Measurements from ENCODE around the gene PLEKHG4.

The PLEKHG4 gene

GRCh38 chr16:67264277-67264676 lies 15.1 kb upstream of the PLEKHG4 start:
- peak; percentile 33 for DNase-seq

GRCh38 chr16:67264866-67265265 lies 14.5 kb upstream of the PLEKHG4 start:
- no peak for DNase-seq

- DNase-seq: no peak
These were observed 13.5 kb upstream of the PLEKHG4 start for GRCh38 chr16:67265834-67266233.

GRCh38 chr16:67268136-67268579 lies 11.2 kb upstream of the PLEKHG4 start:
- DNase-seq: peak; percentile 99

GRCh38 chr16:67269766-67270165 lies 9.6 kb upstream of the PLEKHG4 start:
- DNase-seq: no peak

GRCh38 chr16:67270931-67271338 lies 8.4 kb upstream of the PLEKHG4 start:
- no peak for DNase-seq

GRCh38 chr16:67271446-67271845 lies 7.9 kb upstream of the PLEKHG4 start:
- DNase-seq: no peak

- DNase-seq: no peak
These were observed 4.0 kb upstream of the PLEKHG4 start for GRCh38 chr16:67275321-67275720.

- DNase-seq: peak; percentile 69
These were observed 1.9 kb upstream of the PLEKHG4 start for GRCh38 chr16:67277294-67277998.

- peak; percentile 48 for DNase-seq
These were observed 1.1 kb upstream of the PLEKHG4 start for GRCh38 chr16:67277999-67278772.

GRCh38 chr16:67278773-67279295 lies 498 bp upstream of the PLEKHG4 start:
- peak; percentile 65 for DNase-seq

GRCh38 chr16:67280090-67281015 lies 1.0 kb downstream of the PLEKHG4 start:
- no peak for DNase-seq

GRCh38 chr16:67281536-67282446 lies 2.5 kb downstream of the PLEKHG4 start:
- DNase-seq: no peak

- no peak for DNase-seq
These were observed 3.1 kb downstream of the PLEKHG4 start for GRCh38 chr16:67282447-67282805.

GRCh38 chr16:67283039-67283825 lies 3.9 kb downstream of the PLEKHG4 start:
- no peak for DNase-seq

GRCh38 chr16:67283826-67284555 lies 4.7 kb downstream of the PLEKHG4 start:
- no peak for DNase-seq

- no peak for DNase-seq
These were observed 5.6 kb downstream of the PLEKHG4 start for GRCh38 chr16:67284699-67285646.

GRCh38 chr16:67286441-67287235 lies 7.3 kb downstream of the PLEKHG4 start:
- no peak for DNase-seq

Measured in hematopoietic multipotent progenitor cell treated with erythropoietin and hydrocortisone succinate and interleukin-3 and kit ligand, for 8 days (in vitro differentiated cells).